Trophoblast cell (in vitro differentiated cells and primary cell): ENCODE results near the gene CIDEC.
A peak's percentile ranks its signal among the peaks of the same experiment; 100 is the strongest.
"Not testable (repeated sequence)": the region's sequence is repeated elsewhere in the genome, so short reads cannot be mapped to it uniquely, and the experiment has no call there.

Source experiments
- DNase-seq, 2 donors: peaks; one replicate each; pipeline ENCODE4 v3.0.0-alpha.2; 2016
- H2AFZ ChIP-seq: 2 replicates; pipeline ENCODE4 v1.6.1; 2013; ENCODE audit warnings: low read length, moderate library complexity, mild to moderate bottlenecking; ENCODE audit not compliant: insufficient read depth, poor library complexity
- H2AK5ac ChIP-seq: 2 replicates; pipeline ENCODE4 v1.6.1; 2013; ENCODE audit warnings: mild to moderate bottlenecking, low read length
- H2BK120ac ChIP-seq: 2 replicates; pipeline ENCODE4 v1.6.1; 2013; ENCODE audit warnings: low read length, mild to moderate bottlenecking, moderate library complexity; ENCODE audit not compliant: insufficient read depth, poor library complexity
- H2BK12ac ChIP-seq: 2 replicates; pipeline ENCODE4 v1.6.1; 2013; ENCODE audit warnings: mild to moderate bottlenecking, low read length, moderate library complexity
- H2BK5ac ChIP-seq: 2 replicates; pipeline ENCODE4 v1.6.1; 2013; ENCODE audit warnings: low read length, low read depth, moderate library complexity, mild to moderate bottlenecking; ENCODE audit not compliant: poor library complexity
- H3K14ac ChIP-seq: 2 replicates; pipeline ENCODE4 v1.6.1; 2013; ENCODE audit warnings: mild to moderate bottlenecking, low read length
- H3K18ac ChIP-seq: 2 replicates; pipeline ENCODE4 v1.6.1; 2013; ENCODE audit warnings: mild to moderate bottlenecking, low read length
- H3K23ac ChIP-seq: 2 replicates; pipeline ENCODE4 v1.6.1; 2013; ENCODE audit warnings: low read length
- H3K27ac ChIP-seq: 2 replicates; pipeline ENCODE4 v1.5.1; 2013; ENCODE audit warnings: low read depth, mild to moderate bottlenecking, inconsistent platforms, low read length, moderate library complexity
- H3K27me3 ChIP-seq: 2 replicates; pipeline ENCODE4 v1.6.1; 2013; ENCODE audit warnings: inconsistent platforms, mild to moderate bottlenecking, low read length, moderate library complexity; ENCODE audit not compliant: insufficient read depth
- H3K36me3 ChIP-seq, 2 experiments: 1 replicate in 1 of 2; 2 replicates in 1 of 2; pipeline ENCODE4 v1.6.1; 2013; ENCODE audit warnings: low read length in 2 of 2, mild to moderate bottlenecking in 2 of 2, moderate library complexity in 1 of 2; ENCODE audit not compliant: insufficient read depth in 2 of 2, control insufficient read depth in 1 of 2
- H3K4ac ChIP-seq: 2 replicates; pipeline ENCODE4 v1.6.1; 2013; ENCODE audit warnings: low read depth, mild to moderate bottlenecking, low read length, moderate library complexity
- H3K4me1 ChIP-seq, 2 experiments: 1 replicate in 1 of 2; 2 replicates in 1 of 2; pipeline ENCODE4 v1.6.1; 2013; ENCODE audit warnings: low read length in 2 of 2, mild to moderate bottlenecking in 2 of 2, moderate library complexity in 1 of 2; ENCODE audit not compliant: insufficient read depth in 2 of 2, control insufficient read depth in 1 of 2
- H3K4me2 ChIP-seq: 2 replicates; pipeline ENCODE4 v1.6.1; 2013; ENCODE audit warnings: inconsistent platforms, mild to moderate bottlenecking, low read length, moderate library complexity
- H3K4me3 ChIP-seq: 2 replicates; pipeline ENCODE4 v1.5.1; 2013; ENCODE audit warnings: mild to moderate bottlenecking, low read depth, low read length, inconsistent platforms
- H3K79me1 ChIP-seq: one replicate; pipeline ENCODE4 v1.6.1; 2013; ENCODE audit warnings: low read length
- H3K79me2 ChIP-seq: 2 replicates; pipeline ENCODE4 v1.6.1; 2013; ENCODE audit warnings: low read length, mild to moderate bottlenecking; ENCODE audit not compliant: control insufficient read depth, insufficient read depth, poor library complexity
- H3K9ac ChIP-seq: 2 replicates; pipeline ENCODE4 v1.6.1; 2013; ENCODE audit warnings: mild to moderate bottlenecking, low read length
- H3K9me3 ChIP-seq: 2 replicates; pipeline ENCODE4 v1.6.1; 2013; ENCODE audit warnings: low read depth, mild to moderate bottlenecking, control low read depth, inconsistent platforms, low read length; ENCODE audit not compliant: insufficient read depth
- H4K12ac ChIP-seq: 2 replicates; pipeline ENCODE4 v1.6.1; 2013; ENCODE audit warnings: low read depth, mild to moderate bottlenecking, low read length, moderate library complexity
- H4K8ac ChIP-seq: 2 replicates; pipeline ENCODE4 v1.6.1; 2013; ENCODE audit warnings: low read depth, mild to moderate bottlenecking, low read length, moderate library complexity
- H4K91ac ChIP-seq: one replicate; pipeline ENCODE4 v1.6.1; 2013; ENCODE audit warnings: low read depth, mild to moderate bottlenecking, low read length, moderate library complexity
- WGBS: extraction: QIAGEN DNeasy Blood & Tissue Kit; methylation state at CpG from one replicate; pipeline ENCODE4 v1.1.7; 2013; ENCODE audit warnings: missing lambda C conversion rate; ENCODE audit not compliant: insufficient read length, insufficient coverage; ENCODE audit errors: extremely low coverage; 5-methylcytosine and 5-hydroxymethylcytosine counted together

CIDEC gene

GRCh38 chr3:9854291-9854940 is 25.6 kb downstream of the CIDEC start:
- no CpG with 5 or more reads among the region's 11 CpGs for WGBS
- H3K4me2 ChIP-seq, H2AK5ac ChIP-seq: not testable (repeated sequence)

GRCh38 chr3:9852528-9852927 is 27.5 kb downstream of the CIDEC start:
- H3K36me3 ChIP-seq, result no peaks in the 10 kb centered on the region
- no peak overlapping the region for H2BK120ac ChIP-seq
- no peak overlapping the region for H2AFZ ChIP-seq
- no peak overlapping the region for H4K8ac ChIP-seq
- H2AK5ac ChIP-seq, result no peak overlapping the region
- H3K27me3 ChIP-seq, result no peaks in the 10 kb centered on the region
- H3K4me1 ChIP-seq, result peaks cover 3 to 7% of the 10 kb centered on the region in 2 experiments
- DNase-seq, result no peak
- no peak overlapping the region for H3K9ac ChIP-seq
- no peak overlapping the region for H3K4ac ChIP-seq
- no CpG with 5 or more reads among the region's 6 CpGs for WGBS
- no peak overlapping the region for H3K23ac ChIP-seq
- H4K91ac ChIP-seq, result no peak overlapping the region
- no peak overlapping the region for H3K4me2 ChIP-seq
- H3K79me2 ChIP-seq, result no peaks in the 10 kb centered on the region
- no peak overlapping the region for H3K18ac ChIP-seq
- no peak overlapping the region for H3K14ac ChIP-seq
- H4K12ac ChIP-seq, result no peak overlapping the region
- H3K4me3 ChIP-seq, result no peak overlapping the region
- H3K9me3 ChIP-seq, result no peaks in the 10 kb centered on the region
- H2BK5ac ChIP-seq, result no peak overlapping the region
- no peak overlapping the region for H2BK12ac ChIP-seq
- H3K27ac ChIP-seq, result no peak overlapping the region
- H3K79me1 ChIP-seq, result no peaks in the 10 kb centered on the region

More at GRCh38 chr3:9854291-9854940, 25.6 kb downstream of the CIDEC start:
- not testable (repeated sequence) for H3K36me3 ChIP-seq, H3K9ac ChIP-seq, H3K4me1 ChIP-seq, H2AFZ ChIP-seq, H3K14ac ChIP-seq, H3K4ac ChIP-seq, H3K27me3 ChIP-seq, H3K27ac ChIP-seq, H3K23ac ChIP-seq, H2BK5ac ChIP-seq, H3K18ac ChIP-seq, H3K4me3 ChIP-seq, H3K79me1 ChIP-seq, H4K12ac ChIP-seq, H2BK120ac ChIP-seq, H4K8ac ChIP-seq, H3K79me2 ChIP-seq, H2BK12ac ChIP-seq, DNase-seq, H3K9me3 ChIP-seq
- H4K91ac ChIP-seq, result peak overlapping the region; percentile 20

- H3K4ac ChIP-seq, H2AFZ ChIP-seq, H3K27me3 ChIP-seq, H3K4me3 ChIP-seq, H3K79me2 ChIP-seq, H3K23ac ChIP-seq, H4K91ac ChIP-seq, H3K4me1 ChIP-seq, H3K9me3 ChIP-seq, H3K14ac ChIP-seq, H2BK12ac ChIP-seq, H2BK5ac ChIP-seq, H3K9ac ChIP-seq, H2AK5ac ChIP-seq, H4K8ac ChIP-seq, H3K79me1 ChIP-seq, H3K18ac ChIP-seq, H2BK120ac ChIP-seq, H4K12ac ChIP-seq, H3K4me2 ChIP-seq, H3K36me3 ChIP-seq: not testable (repeated sequence)
- peak; percentile 43 to 84 for DNase-seq
- peak overlapping the region; percentile 14 for H3K27ac ChIP-seq
- no CpG with 5 or more reads among the region's 6 CpGs for WGBS
Measured at GRCh38 chr3:9851926-9852325, 28.1 kb downstream of the CIDEC start.

GRCh38 chr3:9851383-9851782 is 28.7 kb downstream of the CIDEC start:
- H3K23ac ChIP-seq, H3K9ac ChIP-seq, H3K4me3 ChIP-seq, H3K18ac ChIP-seq, H3K36me3 ChIP-seq, H3K9me3 ChIP-seq, H4K8ac ChIP-seq, H3K27me3 ChIP-seq, H3K79me1 ChIP-seq, H3K4ac ChIP-seq, H3K4me2 ChIP-seq, DNase-seq, H2AFZ ChIP-seq, H2BK5ac ChIP-seq, H2BK12ac ChIP-seq, H3K4me1 ChIP-seq, H2AK5ac ChIP-seq, H2BK120ac ChIP-seq, H4K12ac ChIP-seq, H3K79me2 ChIP-seq: not testable (repeated sequence)
- Histone ChIP-seq H3K14ac (peak overlapping the region; percentile 59), H3K27ac (peak overlapping the region; percentile 39), H4K91ac (peak overlapping the region; percentile 18)
- no CpG with 5 or more reads among the region's 6 CpGs for WGBS
